Upper lobe of right lung (tissue), 1 donor: ENCODE data around the gene BCAS2. TPM values are rescaled to one million over a fixed set of nuclear protein-coding genes. Genes with fewer than 3 reads are reported as not detected.

Source experiments
- ATAC-seq: fragments of 200-7000 bp; cut with Tn5 transposase; one replicate; pipeline ENCODE4 v1.9.1; 2020; ENCODE audit warnings: mild to moderate bottlenecking, moderate library complexity
- DNase-seq: peaks from one replicate; pipeline ENCODE4 v3.0.0-alpha.2; 2020
- H3K27ac ChIP-seq: fragments of 200-600 bp; one replicate; pipeline ENCODE4 v1.8.0; 2022
- H3K27me3 ChIP-seq: fragments of 200-600 bp; one replicate; pipeline ENCODE4 v1.8.0; 2022; ENCODE audit warnings: mild to moderate bottlenecking
- H3K36me3 ChIP-seq: fragments of 200-600 bp; one replicate; pipeline ENCODE4 v1.8.0; 2022
- H3K4me1 ChIP-seq: fragments of 200-600 bp; one replicate; pipeline ENCODE4 v1.8.0; 2022
- H3K4me3 ChIP-seq: fragments of 200-600 bp; one replicate; pipeline ENCODE4 v1.8.0; 2022; ENCODE audit warnings: mild to moderate bottlenecking
- H3K9me3 ChIP-seq: fragments of 200-600 bp; one replicate; pipeline ENCODE4 v1.8.0; 2022
- intact Hi-C: fragments of 100-400 bp; cut with DNase I; formaldehyde crosslinking; loops from one replicate; pipeline ENCODE4 v1.11.0; 2022
- total RNA-seq: library from RNA; stranded (reverse); fragmentation: NEBNext Ultra II Directional; extraction: Animal tissue kit (Norgen Biotek cat#: 25700); gene quantifications from one replicate; pipeline ENCODE4 v1.2.1, GENCODE V29; 2021
- TF ChIP-seq, protein P1 (sequence below): fragments of 200-600 bp; IDR thresholded peaks from one replicate; pipeline ENCODE4 v1.8.0; 2022; ENCODE audit warnings: antibody characterized with exemption
- donor health status: DM: no; HTN: yes; CAD: no; lungs with severe emphysema.

Gene BCAS2
- total RNA-seq, 1 donor from 2014 or later, result 26.0 TPM

DNA sequence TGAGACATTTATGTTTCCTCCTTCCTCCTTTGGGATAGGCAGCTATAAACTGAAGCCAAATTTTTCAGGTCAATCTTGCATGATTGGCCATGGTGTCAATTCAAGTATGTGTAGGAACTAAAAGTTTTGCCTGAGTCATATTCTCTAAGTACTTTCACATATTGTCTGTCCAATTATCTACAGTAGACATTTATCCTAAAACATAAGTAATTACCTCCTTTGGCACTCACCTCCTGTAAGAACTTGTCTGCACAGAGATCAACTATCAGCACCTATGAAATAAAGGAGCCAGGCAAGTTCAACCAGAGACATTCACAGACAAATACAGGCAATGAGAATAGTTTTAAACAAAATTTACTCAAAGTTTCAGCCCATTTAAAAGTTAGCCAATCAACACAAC lies 14.2 kb upstream of the BCAS2 start:
- TF ChIP-seq, protein P1, sequence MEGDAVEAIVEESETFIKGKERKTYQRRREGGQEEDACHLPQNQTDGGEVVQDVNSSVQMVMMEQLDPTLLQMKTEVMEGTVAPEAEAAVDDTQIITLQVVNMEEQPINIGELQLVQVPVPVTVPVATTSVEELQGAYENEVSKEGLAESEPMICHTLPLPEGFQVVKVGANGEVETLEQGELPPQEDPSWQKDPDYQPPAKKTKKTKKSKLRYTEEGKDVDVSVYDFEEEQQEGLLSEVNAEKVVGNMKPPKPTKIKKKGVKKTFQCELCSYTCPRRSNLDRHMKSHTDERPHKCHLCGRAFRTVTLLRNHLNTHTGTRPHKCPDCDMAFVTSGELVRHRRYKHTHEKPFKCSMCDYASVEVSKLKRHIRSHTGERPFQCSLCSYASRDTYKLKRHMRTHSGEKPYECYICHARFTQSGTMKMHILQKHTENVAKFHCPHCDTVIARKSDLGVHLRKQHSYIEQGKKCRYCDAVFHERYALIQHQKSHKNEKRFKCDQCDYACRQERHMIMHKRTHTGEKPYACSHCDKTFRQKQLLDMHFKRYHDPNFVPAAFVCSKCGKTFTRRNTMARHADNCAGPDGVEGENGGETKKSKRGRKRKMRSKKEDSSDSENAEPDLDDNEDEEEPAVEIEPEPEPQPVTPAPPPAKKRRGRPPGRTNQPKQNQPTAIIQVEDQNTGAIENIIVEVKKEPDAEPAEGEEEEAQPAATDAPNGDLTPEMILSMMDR, result no peak

GRCh38 chr1:114594046-114594445 lies 12.6 kb upstream of the BCAS2 start:
- no peaks in the 10 kb centered on the region for H3K9me3 ChIP-seq

More for the DNA sequence above, 14.2 kb upstream of the BCAS2 start:
- Histone ChIP-seq H3K36me3 (peaks cover 20% of the 10 kb centered on the region), H3K4me1 (no peaks in the 10 kb centered on the region), H3K4me3 (no peak overlapping the region), H3K27ac (no peak overlapping the region), H3K27me3 (no peaks in the 10 kb centered on the region), H3K9me3 (no peaks in the 10 kb centered on the region)
- no peak for ATAC-seq
- DNase-seq, result no peak
- intact Hi-C loops, result no loop called here

GRCh38 chr1:114589122-114589521 lies 7.7 kb upstream of the BCAS2 start:
- ATAC-seq, result no peak
- Histone ChIP-seq H3K4me1 (no peaks in the 10 kb centered on the region), H3K27me3 (no peaks in the 10 kb centered on the region), H3K4me3 (no peak overlapping the region), H3K36me3 (peaks cover 9% of the 10 kb centered on the region), H3K27ac (no peak overlapping the region), H3K9me3 (no peaks in the 10 kb centered on the region)
- intact Hi-C loops, result no loop called here
- DNase-seq, result no peak
- TF ChIP-seq, protein P1, result no peak

More at GRCh38 chr1:114594046-114594445, 12.6 kb upstream of the BCAS2 start:
- H3K27me3 ChIP-seq, result no peaks in the 10 kb centered on the region
- ATAC-seq, result no peak
- H3K4me1 ChIP-seq, result no peaks in the 10 kb centered on the region
- H3K4me3 ChIP-seq, result no peak overlapping the region
- H3K36me3 ChIP-seq, result peaks cover 15% of the 10 kb centered on the region
- TF ChIP-seq, protein P1, result no peak
- intact Hi-C loops, result no loop called here
- DNase-seq, result no peak
- no peak overlapping the region for H3K27ac ChIP-seq

- Histone ChIP-seq H3K36me3 (no peaks in the 10 kb centered on the region), H3K27me3 (no peaks in the 10 kb centered on the region), H3K9me3 (no peaks in the 10 kb centered on the region), H3K4me1 (no peaks in the 10 kb centered on the region), H3K27ac (no peak overlapping the region), H3K4me3 (no peak overlapping the region)
- DNase-seq (no peak), ATAC-seq (no peak)
- intact Hi-C loops, result no loop called here
- TF ChIP-seq, protein P1, result no peak
Measured at GRCh38 chr1:114588196-114588689, 6.8 kb upstream of the BCAS2 start.

GRCh38 chr1:114587203-114587991 lies 6.0 kb upstream of the BCAS2 start:
- no peaks in the 10 kb centered on the region for H3K36me3 ChIP-seq
- H3K4me1 ChIP-seq, result no peaks in the 10 kb centered on the region
- no peaks in the 10 kb centered on the region for H3K9me3 ChIP-seq
- H3K27me3 ChIP-seq, result no peaks in the 10 kb centered on the region
- H3K4me3 ChIP-seq, result no peak overlapping the region
- DNase-seq, result no peak
- no peak overlapping the region for H3K27ac ChIP-seq
- no peak for ATAC-seq
- intact Hi-C loops, result no loop called here
- TF ChIP-seq, protein P1, result no peak
